ENCODE data around the gene PRELID3B.
"Not testable (repeated sequence)": the region's sequence is repeated elsewhere in the genome, so short reads cannot be mapped to it uniquely, and the experiment has no call there.

PRELID3B gene

DNA sequence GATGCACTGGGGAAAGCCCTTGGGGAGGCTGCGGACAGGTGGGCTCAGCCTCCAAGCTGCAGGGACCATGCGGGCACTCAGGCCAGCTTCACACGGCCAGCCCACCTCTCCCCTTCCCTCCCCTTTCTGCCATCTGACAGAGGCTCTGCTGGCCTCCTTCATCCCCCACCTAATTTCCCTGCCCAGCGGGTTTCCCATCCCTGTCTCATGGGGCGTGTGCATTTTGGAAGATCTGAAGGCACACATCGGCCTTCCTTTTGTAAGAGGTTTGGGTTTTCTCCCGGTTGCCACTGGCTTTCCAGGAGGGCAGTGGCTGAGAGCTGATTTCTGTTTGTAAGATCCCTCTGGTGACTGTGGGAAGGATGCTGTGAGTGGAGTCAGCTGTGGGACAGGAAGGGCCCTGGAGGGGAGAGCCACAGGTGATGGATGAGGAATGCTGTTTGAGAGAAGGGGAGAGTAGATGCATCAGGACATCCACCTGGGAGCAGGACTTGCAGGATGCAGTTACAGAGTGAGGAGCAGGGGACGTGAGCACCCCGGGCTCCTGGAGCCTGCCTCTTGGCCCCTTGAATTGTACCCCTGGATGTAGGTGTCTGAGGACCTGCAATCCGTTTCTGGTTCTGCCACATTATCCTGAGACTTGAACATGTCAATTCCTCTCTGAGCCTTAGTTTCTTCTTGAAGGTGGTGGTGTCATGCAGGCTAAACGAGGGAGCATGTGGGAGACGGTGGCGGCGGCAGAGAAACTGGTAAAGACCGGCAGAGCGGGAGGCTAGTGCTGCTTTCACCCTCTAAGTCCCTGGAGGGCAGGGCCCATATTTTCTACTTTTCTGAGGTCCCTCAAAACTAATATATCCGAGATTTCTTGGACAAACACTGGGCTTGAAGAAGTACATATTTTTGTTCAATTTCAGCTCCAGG, 29.3 kb downstream of the PRELID3B start:
- no peaks in the 10 kb centered on the region for H3K27me3 ChIP-seq (ENCODE audit: insufficient read depth, poor library complexity, severe bottlenecking)
- no peak overlapping the region for H3K27ac ChIP-seq (replicated peaks)
- TF ChIP-seq SPI1 (IDR thresholded peaks at IDR 0.05; ENCODE audit: borderline replicate concordance, low read depth) = no peak
- TF ChIP-seq POLR2AphosphoS5 (IDR thresholded peaks at IDR 0.05; ENCODE audit: low read depth) = no peak
- TF ChIP-seq GABPA (IDR thresholded peaks at IDR 0.05; ENCODE audit: low read depth) = no peak
- TF ChIP-seq, protein P1, sequence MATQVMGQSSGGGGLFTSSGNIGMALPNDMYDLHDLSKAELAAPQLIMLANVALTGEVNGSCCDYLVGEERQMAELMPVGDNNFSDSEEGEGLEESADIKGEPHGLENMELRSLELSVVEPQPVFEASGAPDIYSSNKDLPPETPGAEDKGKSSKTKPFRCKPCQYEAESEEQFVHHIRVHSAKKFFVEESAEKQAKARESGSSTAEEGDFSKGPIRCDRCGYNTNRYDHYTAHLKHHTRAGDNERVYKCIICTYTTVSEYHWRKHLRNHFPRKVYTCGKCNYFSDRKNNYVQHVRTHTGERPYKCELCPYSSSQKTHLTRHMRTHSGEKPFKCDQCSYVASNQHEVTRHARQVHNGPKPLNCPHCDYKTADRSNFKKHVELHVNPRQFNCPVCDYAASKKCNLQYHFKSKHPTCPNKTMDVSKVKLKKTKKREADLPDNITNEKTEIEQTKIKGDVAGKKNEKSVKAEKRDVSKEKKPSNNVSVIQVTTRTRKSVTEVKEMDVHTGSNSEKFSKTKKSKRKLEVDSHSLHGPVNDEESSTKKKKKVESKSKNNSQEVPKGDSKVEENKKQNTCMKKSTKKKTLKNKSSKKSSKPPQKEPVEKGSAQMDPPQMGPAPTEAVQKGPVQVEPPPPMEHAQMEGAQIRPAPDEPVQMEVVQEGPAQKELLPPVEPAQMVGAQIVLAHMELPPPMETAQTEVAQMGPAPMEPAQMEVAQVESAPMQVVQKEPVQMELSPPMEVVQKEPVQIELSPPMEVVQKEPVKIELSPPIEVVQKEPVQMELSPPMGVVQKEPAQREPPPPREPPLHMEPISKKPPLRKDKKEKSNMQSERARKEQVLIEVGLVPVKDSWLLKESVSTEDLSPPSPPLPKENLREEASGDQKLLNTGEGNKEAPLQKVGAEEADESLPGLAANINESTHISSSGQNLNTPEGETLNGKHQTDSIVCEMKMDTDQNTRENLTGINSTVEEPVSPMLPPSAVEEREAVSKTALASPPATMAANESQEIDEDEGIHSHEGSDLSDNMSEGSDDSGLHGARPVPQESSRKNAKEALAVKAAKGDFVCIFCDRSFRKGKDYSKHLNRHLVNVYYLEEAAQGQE (IDR thresholded peaks at IDR 0.05; ENCODE audit: insufficient replicate concordance, low read depth) = no peak
- TF ChIP-seq, protein P2, sequence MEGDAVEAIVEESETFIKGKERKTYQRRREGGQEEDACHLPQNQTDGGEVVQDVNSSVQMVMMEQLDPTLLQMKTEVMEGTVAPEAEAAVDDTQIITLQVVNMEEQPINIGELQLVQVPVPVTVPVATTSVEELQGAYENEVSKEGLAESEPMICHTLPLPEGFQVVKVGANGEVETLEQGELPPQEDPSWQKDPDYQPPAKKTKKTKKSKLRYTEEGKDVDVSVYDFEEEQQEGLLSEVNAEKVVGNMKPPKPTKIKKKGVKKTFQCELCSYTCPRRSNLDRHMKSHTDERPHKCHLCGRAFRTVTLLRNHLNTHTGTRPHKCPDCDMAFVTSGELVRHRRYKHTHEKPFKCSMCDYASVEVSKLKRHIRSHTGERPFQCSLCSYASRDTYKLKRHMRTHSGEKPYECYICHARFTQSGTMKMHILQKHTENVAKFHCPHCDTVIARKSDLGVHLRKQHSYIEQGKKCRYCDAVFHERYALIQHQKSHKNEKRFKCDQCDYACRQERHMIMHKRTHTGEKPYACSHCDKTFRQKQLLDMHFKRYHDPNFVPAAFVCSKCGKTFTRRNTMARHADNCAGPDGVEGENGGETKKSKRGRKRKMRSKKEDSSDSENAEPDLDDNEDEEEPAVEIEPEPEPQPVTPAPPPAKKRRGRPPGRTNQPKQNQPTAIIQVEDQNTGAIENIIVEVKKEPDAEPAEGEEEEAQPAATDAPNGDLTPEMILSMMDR (IDR thresholded peaks at IDR 0.05; ENCODE audit: insufficient read depth, low read length) = no peak
- DNase-seq (ENCODE audit: low read depth in 1 of 2, low spot score in 1 of 2) = no peak
- no peak overlapping the region for H3K4me3 ChIP-seq (replicated peaks; ENCODE audit: insufficient read depth, low read length)

DNA sequence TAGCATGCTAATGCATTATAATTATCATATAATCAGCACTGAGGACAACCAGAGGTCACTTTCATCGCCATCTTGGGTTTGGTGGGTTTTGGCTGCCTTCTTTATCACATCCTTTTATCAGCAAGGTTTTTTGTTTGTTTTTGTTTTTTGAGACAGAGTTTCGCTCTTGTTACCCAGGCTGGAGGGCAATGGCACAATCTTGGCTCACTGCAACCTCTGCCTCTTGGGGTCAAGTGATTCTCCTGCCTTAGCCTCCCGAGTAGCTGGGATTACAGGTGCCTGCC, 30.8 kb downstream of the PRELID3B start:
- H3K4me3 ChIP-seq (replicated peaks; ENCODE audit: insufficient read depth, low read length); H3K27ac ChIP-seq (replicated peaks); DNase-seq (ENCODE audit: low read depth in 1 of 2, low spot score in 1 of 2); H3K27me3 ChIP-seq (ENCODE audit: insufficient read depth, poor library complexity, severe bottlenecking): not testable (repeated sequence)

DNA sequence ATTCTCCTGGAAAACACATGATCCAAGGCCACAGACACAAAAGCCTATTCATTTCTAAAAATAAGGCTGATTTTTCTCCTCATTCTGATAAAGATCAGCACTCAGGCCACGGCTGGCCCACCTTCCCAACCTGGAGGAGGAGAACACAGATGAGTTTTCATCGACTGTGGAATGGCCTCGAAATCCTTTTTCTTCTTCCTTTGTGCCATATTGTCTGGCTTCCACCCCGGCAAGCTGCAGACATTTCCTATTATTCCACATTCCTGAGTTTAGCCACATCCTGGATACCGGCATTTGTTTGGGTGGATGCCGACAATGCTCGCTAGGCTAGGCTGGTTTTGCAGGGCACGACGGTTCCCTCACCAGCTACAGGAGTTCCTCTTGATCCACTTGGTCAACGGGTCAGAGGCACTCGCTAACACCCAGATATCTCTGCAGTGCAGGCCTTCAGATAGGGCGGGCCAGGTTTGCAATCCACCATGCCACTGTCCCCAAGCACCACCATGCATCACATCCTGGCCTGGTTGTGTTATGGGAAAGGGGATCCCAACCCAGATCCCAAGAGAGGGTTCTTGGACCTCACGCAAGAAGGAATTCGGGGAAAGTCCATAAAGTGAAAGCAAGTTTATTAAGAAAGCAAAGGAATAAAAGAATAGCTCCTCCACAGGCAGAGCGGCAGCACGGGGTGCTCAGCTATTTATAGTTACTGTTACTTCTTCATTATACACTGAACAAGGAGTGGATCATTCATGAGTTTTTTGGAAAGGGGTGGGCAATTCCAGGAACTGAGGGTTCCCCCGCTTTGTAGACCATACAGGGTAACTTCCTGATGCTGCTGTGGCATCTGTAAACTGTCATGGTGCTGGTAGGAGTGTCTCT, 31.4 kb downstream of the PRELID3B start:
- DNase-seq (ENCODE audit: low read depth in 1 of 2, low spot score in 1 of 2) = no peak
- no peak overlapping the region for H3K27ac ChIP-seq (replicated peaks)
- no peak for TF ChIP-seq POLR2AphosphoS5 (IDR thresholded peaks at IDR 0.05; ENCODE audit: low read depth)
- no peak for TF ChIP-seq GABPA (IDR thresholded peaks at IDR 0.05; ENCODE audit: low read depth)
- TF ChIP-seq, protein P2 (IDR thresholded peaks at IDR 0.05; ENCODE audit: insufficient read depth, low read length) = no peak
- no peak for TF ChIP-seq SPI1 (IDR thresholded peaks at IDR 0.05; ENCODE audit: borderline replicate concordance, low read depth)
- TF ChIP-seq, protein P1 (IDR thresholded peaks at IDR 0.05; ENCODE audit: insufficient replicate concordance, low read depth) = no peak
- H3K27me3 ChIP-seq (ENCODE audit: insufficient read depth, poor library complexity, severe bottlenecking) = no peaks in the 10 kb centered on the region
- H3K4me3 ChIP-seq (replicated peaks; ENCODE audit: insufficient read depth, low read length) = no peak overlapping the region

DNA sequence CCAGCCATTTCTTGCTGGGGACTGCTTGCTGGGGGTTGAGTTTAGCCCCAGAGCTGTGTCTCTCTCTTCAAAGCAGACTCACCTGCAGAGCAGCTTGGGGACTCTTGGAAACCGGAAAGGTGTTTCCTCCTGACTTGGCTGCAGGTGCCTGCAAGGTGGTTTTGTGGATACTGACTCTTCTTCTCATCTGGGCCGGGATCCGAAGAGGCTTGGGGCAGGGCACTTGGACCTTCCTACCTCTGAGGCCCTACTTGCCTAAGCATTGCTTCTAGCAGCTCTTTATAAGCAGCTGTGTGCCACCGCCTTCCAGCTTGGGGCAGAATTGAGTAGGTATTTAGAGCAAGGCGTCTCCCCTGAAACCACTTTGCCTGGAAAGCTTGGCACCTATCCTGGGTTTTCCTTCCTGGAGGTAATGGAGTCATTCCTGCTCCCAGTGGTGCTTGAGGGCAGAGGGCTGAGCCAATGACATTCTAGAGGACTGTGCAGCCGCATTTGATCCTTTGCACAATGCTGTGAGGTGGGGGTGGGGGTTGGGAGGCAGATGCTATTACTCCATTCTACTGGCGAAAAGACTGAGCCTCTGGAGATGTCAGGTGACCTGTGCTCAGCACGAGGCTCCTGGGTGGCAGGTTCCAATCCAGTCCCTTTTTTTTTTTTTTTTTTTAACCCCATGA, 32.1 kb downstream of the PRELID3B start:
- Histone ChIP-seq H3K27me3 (ENCODE audit: insufficient read depth, poor library complexity, severe bottlenecking) (no peaks in the 10 kb centered on the region), H3K27ac (replicated peaks) (no peak overlapping the region), H3K4me3 (replicated peaks; ENCODE audit: insufficient read depth, low read length) (no peak overlapping the region)
- TF ChIP-seq, protein P2 (IDR thresholded peaks at IDR 0.05; ENCODE audit: insufficient read depth, low read length) = no peak
- TF ChIP-seq, protein P1 (IDR thresholded peaks at IDR 0.05; ENCODE audit: insufficient replicate concordance, low read depth) = no peak
- TF ChIP-seq SPI1 (IDR thresholded peaks at IDR 0.05; ENCODE audit: borderline replicate concordance, low read depth) (no peak), GABPA (IDR thresholded peaks at IDR 0.05; ENCODE audit: low read depth) (no peak), POLR2AphosphoS5 (IDR thresholded peaks at IDR 0.05; ENCODE audit: low read depth) (no peak)
- DNase-seq (ENCODE audit: low read depth in 1 of 2, low spot score in 1 of 2) = no peak

Data from HL-60 (cell line).